WI38 (cell line): Measurements from ENCODE around the gene BAX.

ENCODE experiments used
- H3K4me3 ChIP-seq: 2 replicates; pipeline ENCODE4 v1.5.1; 2011; ENCODE audit warnings: low read depth, mild to moderate bottlenecking, control low read depth, low read length
- TF ChIP-seq, protein P1 (sequence below): IDR thresholded peaks from 2 replicates; pipeline ENCODE4 v1.5.1; 2012; ENCODE audit warnings: low read depth, mild to moderate bottlenecking, control low read depth, low read length

BAX gene

DNA sequence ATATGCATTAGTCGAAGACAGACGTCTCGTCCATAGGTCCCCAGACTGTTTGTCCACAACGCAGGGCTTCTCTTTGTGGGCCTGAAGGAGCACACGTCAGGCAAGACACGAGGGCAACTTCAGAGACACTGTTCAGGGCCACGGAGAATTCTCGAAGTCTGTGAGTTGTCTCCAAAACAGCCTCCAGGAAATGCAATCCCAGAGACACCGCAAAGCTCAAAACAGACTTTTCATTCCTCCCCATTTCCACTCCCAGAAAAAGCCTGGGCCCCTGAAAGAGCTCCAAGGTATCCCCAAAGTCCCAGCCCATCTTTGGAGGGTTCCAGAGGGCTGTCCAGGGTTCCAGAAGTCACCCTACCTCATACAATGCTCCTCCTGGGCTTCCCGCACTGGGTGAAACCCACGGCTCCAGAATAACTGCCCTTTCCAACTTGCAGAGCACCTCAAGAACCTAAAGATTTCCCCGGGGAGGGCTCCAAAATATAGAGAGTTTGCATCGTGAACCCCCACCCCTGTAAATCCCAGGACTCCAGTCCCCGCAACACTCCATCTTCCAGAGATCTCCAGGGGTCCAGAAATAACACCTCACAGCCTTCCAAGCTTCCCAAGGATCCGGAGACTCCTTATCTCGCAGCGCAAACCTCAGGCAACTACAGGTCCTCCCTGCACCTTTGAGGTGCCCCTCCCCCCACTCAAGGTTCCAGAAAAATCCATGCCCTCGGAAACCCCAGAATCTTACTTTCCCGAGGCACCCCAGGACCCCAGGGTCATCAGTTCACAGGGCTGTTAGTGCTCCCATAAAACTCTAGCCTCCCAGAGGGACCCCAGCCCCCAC is 9.7 kb downstream of the BAX start:
- 0 out of 2 replicates have a peak overlapping the region, but pooled peaks have one; percentile 2 for H3K4me3 ChIP-seq
- TF ChIP-seq, protein P1, sequence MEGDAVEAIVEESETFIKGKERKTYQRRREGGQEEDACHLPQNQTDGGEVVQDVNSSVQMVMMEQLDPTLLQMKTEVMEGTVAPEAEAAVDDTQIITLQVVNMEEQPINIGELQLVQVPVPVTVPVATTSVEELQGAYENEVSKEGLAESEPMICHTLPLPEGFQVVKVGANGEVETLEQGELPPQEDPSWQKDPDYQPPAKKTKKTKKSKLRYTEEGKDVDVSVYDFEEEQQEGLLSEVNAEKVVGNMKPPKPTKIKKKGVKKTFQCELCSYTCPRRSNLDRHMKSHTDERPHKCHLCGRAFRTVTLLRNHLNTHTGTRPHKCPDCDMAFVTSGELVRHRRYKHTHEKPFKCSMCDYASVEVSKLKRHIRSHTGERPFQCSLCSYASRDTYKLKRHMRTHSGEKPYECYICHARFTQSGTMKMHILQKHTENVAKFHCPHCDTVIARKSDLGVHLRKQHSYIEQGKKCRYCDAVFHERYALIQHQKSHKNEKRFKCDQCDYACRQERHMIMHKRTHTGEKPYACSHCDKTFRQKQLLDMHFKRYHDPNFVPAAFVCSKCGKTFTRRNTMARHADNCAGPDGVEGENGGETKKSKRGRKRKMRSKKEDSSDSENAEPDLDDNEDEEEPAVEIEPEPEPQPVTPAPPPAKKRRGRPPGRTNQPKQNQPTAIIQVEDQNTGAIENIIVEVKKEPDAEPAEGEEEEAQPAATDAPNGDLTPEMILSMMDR: no peak

GRCh38 chr19:48965040-48965805 is 10.5 kb downstream of the BAX start, which contains the start of gene FTL:
Gene FTL (plus strand): TSS chr19:48965309. CDS start chr19:48965508, 199 bp downstream.
- H3K4me3 ChIP-seq: peak within 1 kb of the TSS; percentile 68
- TF ChIP-seq, protein P1: no peak

DNA sequence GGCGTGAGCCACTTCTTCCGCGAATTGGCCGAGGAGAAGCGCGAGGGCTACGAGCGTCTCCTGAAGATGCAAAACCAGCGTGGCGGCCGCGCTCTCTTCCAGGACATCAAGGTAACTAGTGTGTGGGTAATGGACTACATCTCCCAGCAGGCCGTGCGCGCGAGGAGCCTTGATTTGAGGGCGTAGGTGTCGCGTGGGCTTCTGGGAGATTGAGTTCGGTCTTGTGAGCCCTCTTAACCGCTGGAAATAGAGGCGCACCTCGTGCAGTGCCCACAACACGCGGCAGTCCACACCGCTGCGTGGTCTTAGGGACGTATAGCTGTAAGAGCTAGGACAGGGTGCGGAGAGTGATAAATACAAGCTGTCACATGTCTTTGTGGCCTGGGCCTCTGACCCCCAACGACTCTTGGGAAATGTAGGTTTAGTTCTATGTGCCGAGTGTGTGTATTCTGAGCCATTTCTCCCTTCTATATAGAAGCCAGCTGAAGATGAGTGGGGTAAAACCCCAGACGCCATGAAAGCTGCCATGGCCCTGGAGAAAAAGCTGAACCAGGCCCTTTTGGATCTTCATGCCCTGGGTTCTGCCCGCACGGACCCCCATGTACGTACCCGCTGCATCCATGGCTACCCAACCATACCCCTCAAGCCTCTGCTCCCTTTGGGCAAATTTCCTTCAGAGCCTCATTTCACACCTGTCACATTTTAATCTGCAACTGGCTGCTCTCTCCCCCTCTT is 11.3 kb downstream of the BAX start:
- TF ChIP-seq, protein P1: no peak
- peak overlapping the region; percentile 68 for H3K4me3 ChIP-seq

DNA sequence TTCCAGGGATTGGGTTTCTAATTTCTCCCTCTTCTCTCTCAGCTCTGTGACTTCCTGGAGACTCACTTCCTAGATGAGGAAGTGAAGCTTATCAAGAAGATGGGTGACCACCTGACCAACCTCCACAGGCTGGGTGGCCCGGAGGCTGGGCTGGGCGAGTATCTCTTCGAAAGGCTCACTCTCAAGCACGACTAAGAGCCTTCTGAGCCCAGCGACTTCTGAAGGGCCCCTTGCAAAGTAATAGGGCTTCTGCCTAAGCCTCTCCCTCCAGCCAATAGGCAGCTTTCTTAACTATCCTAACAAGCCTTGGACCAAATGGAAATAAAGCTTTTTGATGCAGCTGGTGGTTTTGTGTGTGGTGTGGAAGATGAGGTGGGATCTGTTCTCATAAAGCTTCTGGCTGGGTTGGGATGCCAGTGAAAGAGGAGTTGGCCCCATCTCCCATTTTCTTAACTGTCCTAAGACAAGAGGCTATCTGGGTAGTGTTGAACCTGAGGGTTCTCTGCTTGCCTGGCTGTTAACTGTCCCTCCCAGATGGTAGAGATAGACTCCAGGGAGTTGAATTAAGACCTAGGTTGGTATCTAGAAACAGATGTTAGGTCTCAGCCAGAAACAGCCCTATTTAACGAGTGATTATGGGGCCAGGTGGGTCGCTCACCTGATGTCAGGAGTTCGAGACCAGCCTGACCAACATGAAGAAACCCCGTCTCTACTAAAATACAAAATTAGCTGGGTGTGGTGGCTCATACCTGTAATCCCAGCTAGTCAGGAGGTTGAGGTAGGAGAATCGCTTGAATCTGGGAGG is 12.1 kb downstream of the BAX start:
- TF ChIP-seq, protein P1: no peak
- H3K4me3 ChIP-seq: peak overlapping the region; percentile 68

- peak overlapping the region; percentile 68 for H3K4me3 ChIP-seq
- TF ChIP-seq, protein P1: no peak
These were observed 12.9 kb downstream of the BAX start for GRCh38 chr19:48967346-48968178.

GRCh38 chr19:48968179-48968661 is 13.5 kb downstream of the BAX start:
- no peak overlapping the region for H3K4me3 ChIP-seq
- TF ChIP-seq, protein P1: no peak
